ENCODE results near the gene ANKRD42. TPM values are rescaled to one million over a fixed set of nuclear protein-coding genes. Genes with fewer than 3 reads are reported as not detected.

Gene ANKRD42
- total and polyA plus RNA-seq, 2 of the 8 experiments (the other 6 are each of a cell fraction or from before 2014, with no cell fraction given): 2.0 to 5.5 TPM

- no peak for TF ChIP-seq KDM1A (IDR thresholded peaks at IDR 0.05; ENCODE audit: borderline replicate concordance, low read length)
- TF ChIP-seq HDAC2 (IDR thresholded peaks at IDR 0.05; ENCODE audit: borderline replicate concordance in 1 of 2, low read depth in 2 of 2, low read length in 2 of 2): peak in 1 of 2 experiments; percentile 98; a peak in 2 of 4 replicates
- TF ChIP-seq RAD21 (IDR thresholded peaks at IDR 0.05 in 1 of 2, conservative IDR thresholded peaks at IDR 0.05 in 1 of 2; ENCODE audit: low read depth in 2 of 2, low read length in 2 of 2): no peak
- TF ChIP-seq BCL11A (IDR thresholded peaks at IDR 0.05; ENCODE audit: low read depth in 2 of 2, low read length in 2 of 2): no peak
- TF ChIP-seq CHD7 (IDR thresholded peaks at IDR 0.05; ENCODE audit: insufficient replicate concordance, low read length): no peak
- no peak for TF ChIP-seq BACH1 (IDR thresholded peaks at IDR 0.05; ENCODE audit: low read length)
- no peak; the same call in 1 of the 2 replicates for TF ChIP-seq SIX5 (IDR thresholded peaks at IDR 0.05; ENCODE audit: low read depth, low read length)
- TF ChIP-seq YY1 (IDR thresholded peaks at IDR 0.05; ENCODE audit: low read depth, low read length): 0 out of 2 replicates have a peak, but pooled peaks have one; percentile 33
Observed at GRCh38 chr11:83193315-83194280, at the start of gene ANKRD42 (continued).

All from H1 (cell line).